Prostate gland (tissue), 2 donors: ENCODE measurements around the gene MGAT4A. TPM values are rescaled to one million over a fixed set of nuclear protein-coding genes. Genes with fewer than 3 reads are reported as not detected.

Source experiments
- DNase-seq: peaks from one replicate; pipeline ENCODE4 v3.0.0-alpha.2; 2019; ENCODE audit warnings: low spot score
- H3K27ac ChIP-seq, 2 donors: fragments of 200-600 bp; sonication (generic); 2 replicates each; pipeline ENCODE4 v1.5.1; 2017 to 2019
- H3K27me3 ChIP-seq: fragments of 200-600 bp; sonication (generic); replicated peaks from 2 replicates; pipeline ENCODE4 v1.5.1; 2019; ENCODE audit not compliant: insufficient read depth
- H3K36me3 ChIP-seq, 2 donors: fragments of 200-600 bp; sonication (generic); 1 replicate in 1 of 2; 2 replicates in 1 of 2; pipeline versions ENCODE4 v1.5.1 to v1.8.1; 2017 to 2019
- H3K4me1 ChIP-seq: fragments of 200-600 bp; sonication (generic); replicated peaks from 2 replicates; pipeline ENCODE4 v1.5.1; 2019
- H3K4me3 ChIP-seq, 2 donors: fragments of 200-600 bp; sonication (generic); 2 replicates each; pipeline ENCODE4 v1.5.1; 2017 to 2019
- H3K9me3 ChIP-seq: fragments of 200-600 bp; sonication (generic); 2 replicates; pipeline ENCODE4 v1.5.1; 2017
- CTCF ChIP-seq, 4 experiments: fragments of 200-600 bp in 2 of 4; fragments of 450-650 bp in 2 of 4; sonication (generic) in 2 of 4; IDR thresholded peaks; 1 replicate in 3 of 4; 2 replicates in 1 of 4; pipeline ENCODE4 v1.5.1; 2016 to 2019; ENCODE audit warnings: antibody characterized with exemption in 4 of 4, mild to moderate bottlenecking in 2 of 4, moderate library complexity in 2 of 4
- POLR2A ChIP-seq: fragments of 450-650 bp; IDR thresholded peaks from one replicate; pipeline ENCODE4 v1.6.1; 2016; ENCODE audit warnings: antibody characterized with exemption, mild to moderate bottlenecking
- POLR2AphosphoS5 ChIP-seq: sonication (generic); formaldehyde crosslinking; IDR thresholded peaks from one replicate; pipeline ENCODE4 v1.6.1; 2017; ENCODE audit warnings: antibody characterized with exemption
- WGBS: methylation state at CpG from one replicate; pipeline ENCODE4 v1.1.5; 2018; 5-methylcytosine and 5-hydroxymethylcytosine counted together
- intact Hi-C: fragments of 100-400 bp; cut with DNase I; formaldehyde crosslinking; loops from one replicate; pipeline ENCODE4 v1.14.2; 2022
- total RNA-seq, 2 donors: library from RNA; depleted of rRNA; stranded (reverse); fragments of >200 nt; gene quantifications; one replicate each; pipeline ENCODE4 v1.1.0, GENCODE V29; 2016

Gene MGAT4A
- total RNA-seq, 2 donors from 2014 or later = 14.0 to 20.4 TPM

GRCh38 chr2:98656800-98657199 is 74.1 kb downstream of the MGAT4A start:
- Histone ChIP-seq H3K27ac (no peak overlapping the region), H3K9me3 (no peaks in the 10 kb centered on the region), H3K4me3 (no peak overlapping the region), H3K27me3 (no peaks in the 10 kb centered on the region), H3K4me1 (no peaks in the 10 kb centered on the region), H3K36me3 (no peaks in the 10 kb centered on the region)
- TF ChIP-seq CTCF (IDR thresholded peaks at IDR 0.05) = no peak
- TF ChIP-seq POLR2AphosphoS5 = no peak
- no peak for TF ChIP-seq POLR2A
- 82% methylated on average over 4 of the region's 4 CpGs for WGBS
- no peak for DNase-seq
- intact Hi-C loops = no loop called here

DNA sequence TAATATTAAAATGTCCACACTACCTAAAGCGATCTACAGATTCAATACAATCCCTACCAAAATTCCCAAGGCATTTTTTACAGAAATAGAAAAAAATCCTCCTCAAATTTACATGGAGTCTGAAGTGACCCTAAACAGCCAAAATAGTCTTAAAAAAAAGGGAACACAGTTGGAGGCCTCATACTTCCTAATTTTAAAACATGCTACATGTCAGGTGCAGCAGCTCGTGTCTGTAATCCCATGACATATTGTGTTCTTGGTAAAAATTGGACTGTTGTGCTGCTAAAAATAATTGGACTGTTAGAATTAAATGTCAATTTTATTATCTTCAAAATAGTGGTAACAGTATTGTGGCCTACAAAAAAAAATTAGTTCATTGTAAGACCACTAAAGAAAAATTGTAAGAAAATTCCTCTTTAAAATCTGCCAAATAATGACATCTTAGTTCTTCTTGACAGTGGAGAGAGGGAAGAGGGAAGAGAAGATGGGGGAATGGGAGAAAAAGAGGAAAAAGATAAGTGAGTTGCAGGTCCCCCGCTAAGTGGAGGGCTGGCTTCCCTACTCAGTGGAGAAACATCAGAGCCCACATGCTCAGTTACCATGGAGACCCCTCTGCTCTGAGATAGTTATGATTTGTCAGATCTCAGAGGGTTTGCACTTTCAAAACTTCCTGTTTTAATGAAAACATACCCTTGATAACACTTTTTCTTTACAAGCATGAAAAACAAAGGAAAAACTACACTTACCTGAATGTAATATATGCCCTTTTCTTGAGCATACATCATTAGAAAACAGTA is 76.0 kb downstream of the MGAT4A start:
- no peaks in the 10 kb centered on the region for H3K9me3 ChIP-seq
- H3K4me3 ChIP-seq = no peak overlapping the region
- H3K27me3 ChIP-seq = no peaks in the 10 kb centered on the region
- DNase-seq = no peak
- no peak for TF ChIP-seq POLR2A
- TF ChIP-seq CTCF (IDR thresholded peaks at IDR 0.05) = no peak
- no peak for TF ChIP-seq POLR2AphosphoS5
- intact Hi-C loops = no loop called here
- no peaks in the 10 kb centered on the region for H3K36me3 ChIP-seq
- H3K4me1 ChIP-seq = no peaks in the 10 kb centered on the region
- 89% methylated on average over 3 of the region's 3 CpGs for WGBS
- H3K27ac ChIP-seq = no peak overlapping the region

DNA sequence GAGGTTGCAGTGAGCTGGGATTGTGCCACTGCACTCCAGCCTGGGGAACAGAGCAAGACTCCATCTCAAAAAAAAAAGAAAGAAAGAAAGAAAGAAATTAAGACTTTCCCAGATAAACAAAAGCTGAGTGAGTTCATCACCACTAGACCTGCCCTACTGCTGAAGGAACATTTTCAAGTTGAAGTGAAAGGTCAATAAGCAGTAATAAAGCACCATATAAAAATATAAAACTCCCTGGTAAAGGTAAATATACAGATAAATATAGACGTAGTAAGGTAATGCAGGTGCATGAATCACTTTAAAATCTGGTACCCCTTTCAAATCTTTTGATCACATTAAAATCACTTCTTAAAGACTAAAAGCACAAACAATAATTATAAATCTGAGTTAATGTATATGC is 79.9 kb downstream of the MGAT4A start:
- no peak for DNase-seq
- intact Hi-C loops = no loop called here
- Histone ChIP-seq H3K4me3 (no peak overlapping the region), H3K36me3 (no peaks in the 10 kb centered on the region), H3K27me3 (no peaks in the 10 kb centered on the region), H3K9me3 (no peaks in the 10 kb centered on the region), H3K27ac (no peak overlapping the region), H3K4me1 (no peaks in the 10 kb centered on the region)
- no peak for TF ChIP-seq CTCF (IDR thresholded peaks at IDR 0.05)
- no peak for TF ChIP-seq POLR2AphosphoS5
- no peak for TF ChIP-seq POLR2A
- 57% methylated on average over 1 of the region's 1 CpG for WGBS

DNA sequence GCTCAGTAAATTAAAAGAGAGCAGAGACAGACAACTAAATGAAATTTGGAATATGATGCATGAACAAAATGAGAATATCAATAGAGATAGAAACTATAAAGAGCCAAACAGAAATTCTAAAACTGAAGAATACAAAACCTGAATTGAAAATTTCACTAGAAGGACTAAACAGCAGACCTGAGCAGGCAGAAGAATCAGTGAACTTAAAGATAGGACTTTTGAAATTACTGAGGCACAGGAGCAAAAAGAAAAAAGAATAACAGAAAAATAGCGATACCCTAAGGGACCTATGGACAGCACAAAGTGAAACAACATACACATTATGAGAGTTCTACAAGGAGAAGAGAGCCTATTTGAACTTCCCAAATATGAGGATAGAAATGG is 80.9 kb downstream of the MGAT4A start:
- Histone ChIP-seq H3K27ac (no peak overlapping the region), H3K27me3 (no peaks in the 10 kb centered on the region), H3K4me3 (no peak overlapping the region), H3K4me1 (no peaks in the 10 kb centered on the region), H3K36me3 (no peaks in the 10 kb centered on the region), H3K9me3 (no peaks in the 10 kb centered on the region)
- no peak for DNase-seq
- intact Hi-C loops = loop anchor here (1.0 kb wide), 1 partner anchor 187 kb away; no protein-coding TSS in a partner anchor
- TF ChIP-seq CTCF (IDR thresholded peaks at IDR 0.05) = no peak
- no peak for TF ChIP-seq POLR2AphosphoS5
- TF ChIP-seq POLR2A = no peak
- 100% methylated on average over 1 of the region's 1 CpG for WGBS
